GM23338 (cell line): ENCODE results near the gene HOATZ. TPM values are rescaled to one million over a fixed set of nuclear protein-coding genes. Genes with fewer than 3 reads are reported as not detected.

Experiments used
- ATAC-seq: fragments of 200-7000 bp; cut with Tn5 transposase; 3 replicates; pipeline ENCODE4 v1.9.1; 2020
- DNase-seq: peaks from one replicate; pipeline ENCODE4 v3.0.0-alpha.2; 2015; ENCODE audit warnings: low spot score
- H2AFZ ChIP-seq: fragments of 200-600 bp; sonication (generic); 2 replicates; pipeline ENCODE4 v1.8.0; 2016; ENCODE audit warnings: antibody characterized with exemption, mild to moderate bottlenecking, moderate library complexity
- H3F3A ChIP-seq: fragments of 200-600 bp; sonication (generic); replicated peaks from 2 replicates; pipeline ENCODE4 v1.8.0; 2017; ENCODE audit warnings: antibody characterized with exemption, mixed run types, low read depth
- H3K27ac ChIP-seq: fragments of 200-600 bp; sonication (generic); 2 replicates; pipeline ENCODE4 v1.6.1; 2016; ENCODE audit warnings: low read depth
- H3K27me3 ChIP-seq: fragments of 200-600 bp; sonication (generic); 2 replicates; pipeline ENCODE4 v1.8.0; 2016; ENCODE audit warnings: mild to moderate bottlenecking, mixed run types, moderate library complexity; ENCODE audit not compliant: insufficient read depth
- H3K36me3 ChIP-seq: fragments of 200-600 bp; sonication (generic); 2 replicates; pipeline ENCODE4 v1.8.0; 2016; ENCODE audit warnings: mild to moderate bottlenecking; ENCODE audit not compliant: insufficient read depth
- H3K4me1 ChIP-seq: fragments of 200-600 bp; sonication (generic); 2 replicates; pipeline ENCODE4 v1.8.0; 2016; ENCODE audit warnings: mild to moderate bottlenecking, moderate library complexity; ENCODE audit not compliant: insufficient read depth
- H3K4me2 ChIP-seq: fragments of 200-600 bp; sonication (generic); 2 replicates; pipeline ENCODE4 v1.7.1; 2017; ENCODE audit warnings: mixed run types
- H3K4me3 ChIP-seq: fragments of 200-600 bp; sonication (generic); 2 replicates; pipeline ENCODE4 v1.6.1; 2016; ENCODE audit warnings: mixed run types
- H3K79me2 ChIP-seq: fragments of 200-600 bp; sonication (generic); replicated peaks from 2 replicates; pipeline ENCODE4 v1.8.0; 2017; ENCODE audit warnings: mild to moderate bottlenecking; ENCODE audit not compliant: insufficient read depth
- H3K9me2 ChIP-seq: fragments of 200-600 bp; sonication (generic); 2 replicates; pipeline ENCODE4 v1.8.0; 2017; ENCODE audit not compliant: insufficient read depth
- H4K20me1 ChIP-seq: fragments of 200-600 bp; sonication (generic); replicated peaks from 2 replicates; pipeline ENCODE4 v1.8.0; 2017; ENCODE audit warnings: mild to moderate bottlenecking; ENCODE audit not compliant: insufficient read depth
- H3K27ac Mint-ChIP-seq: 2 replicates; pipeline ENCODE4 v1.8.0; 2020; ENCODE audit warnings: inconsistent platforms, mild to moderate bottlenecking, moderate library complexity, mixed read lengths
- H3K27me3 Mint-ChIP-seq: 3 replicates; pipeline ENCODE4 v1.8.0; 2022; ENCODE audit warnings: low read depth, mild to moderate bottlenecking, moderate library complexity, mixed read lengths, inconsistent platforms; ENCODE audit not compliant: insufficient read depth, poor library complexity
- H3K36me3 Mint-ChIP-seq: 3 replicates; pipeline ENCODE4 v1.8.0; 2021; ENCODE audit warnings: low read depth, mild to moderate bottlenecking, inconsistent platforms, moderate library complexity, mixed read lengths
- H3K4me1 Mint-ChIP-seq: 3 replicates; pipeline ENCODE4 v1.8.0; 2020; ENCODE audit warnings: mild to moderate bottlenecking, inconsistent platforms, mixed read lengths
- H3K4me3 Mint-ChIP-seq: 3 replicates; pipeline ENCODE4 v1.8.0; 2021; ENCODE audit warnings: moderate library complexity, mild to moderate bottlenecking, inconsistent platforms, mixed read lengths
- H3K9me3 Mint-ChIP-seq: 3 replicates; pipeline ENCODE4 v1.8.0; 2020; ENCODE audit warnings: moderate library complexity, mild to moderate bottlenecking, inconsistent platforms, mixed read lengths
- CREB1 ChIP-seq: fragments of 250-450 bp; sonication (Bioruptor Pico); IDR thresholded peaks from 2 replicates; pipeline ENCODE4 v1.5.0; 2020; ENCODE audit warnings: low read depth, mild to moderate bottlenecking, moderate library complexity
- EZH2 ChIP-seq: fragments of 200-600 bp; sonication (generic); IDR thresholded peaks from one replicate; pipeline ENCODE4 v1.8.0; 2017; ENCODE audit warnings: antibody characterized with exemption, mild to moderate bottlenecking, low read depth; ENCODE audit not compliant: unreplicated experiment
- EZH2phosphoT487 ChIP-seq: fragments of 200-600 bp; sonication (generic); IDR thresholded peaks from one replicate; pipeline ENCODE4 v1.8.1; 2018; ENCODE audit warnings: antibody characterized with exemption; ENCODE audit not compliant: unreplicated experiment
- JUNB ChIP-seq: IDR thresholded peaks from one replicate; pipeline ENCODE4 v1.6.1; 2016; ENCODE audit warnings: antibody characterized with exemption; ENCODE audit not compliant: unreplicated experiment
- NANOG ChIP-seq: IDR thresholded peaks from 2 replicates; pipeline ENCODE4 v1.6.1; 2016; ENCODE audit warnings: antibody characterized with exemption, borderline replicate concordance
- POLR2AphosphoS5 ChIP-seq: IDR thresholded peaks from 2 replicates; pipeline ENCODE4 v1.6.1; 2016; ENCODE audit warnings: antibody characterized with exemption, low read depth
- STAT1 ChIP-seq: IDR thresholded peaks from one replicate; pipeline ENCODE4 v1.6.1; 2016; ENCODE audit warnings: antibody characterized with exemption; ENCODE audit not compliant: unreplicated experiment
- ZNF114 ChIP-seq: fragments of 250-450 bp; sonication (Bioruptor Pico); IDR thresholded peaks from 2 replicates; pipeline ENCODE4 v1.5.0; 2020; ENCODE audit warnings: mild to moderate bottlenecking, moderate library complexity
- ZNF331 ChIP-seq: fragments of 250-450 bp; sonication (Bioruptor Pico); IDR thresholded peaks from 2 replicates; pipeline ENCODE4 v1.5.0; 2020; ENCODE audit warnings: low read depth, mild to moderate bottlenecking, moderate library complexity
- polyA plus RNA-seq: library from polyadenylated mRNA; unstranded; fragments of >200 nt; fragmentation: Nextera tagmentation; extraction: Ambion mirVana; gene quantifications from 2 replicates; pipeline ENCODE4 v1.2.1, GENCODE V29; 2016
- total RNA-seq: library from RNA; depleted of rRNA; stranded (reverse); fragments of >200 nt; shearing (Covaris generic); gene quantifications from 2 replicates; pipeline ENCODE4 v1.2.3, GENCODE V29; 2014
- TF ChIP-seq, protein P1 (sequence below), 2 experiments: fragments of 200-600 bp in 1 of 2; sonication (generic) in 1 of 2; conservative IDR thresholded peaks; 2 replicates each; pipeline versions ENCODE4 v1.5.1 to v1.6.1; 2016 to 2017; ENCODE audit warnings: antibody characterized with exemption in 2 of 2, low read depth in 2 of 2, mild to moderate bottlenecking in 2 of 2, moderate library complexity in 1 of 2
- TF ChIP-seq, protein P2 (sequence below): fragments of 250-450 bp; sonication (Bioruptor Pico); IDR thresholded peaks from 2 replicates; pipeline ENCODE4 v1.5.0; 2020; ENCODE audit warnings: mild to moderate bottlenecking, moderate library complexity

The HOATZ gene
- total and polyA plus RNA-seq, 2 experiments from 2014 or later = not detected

DNA sequence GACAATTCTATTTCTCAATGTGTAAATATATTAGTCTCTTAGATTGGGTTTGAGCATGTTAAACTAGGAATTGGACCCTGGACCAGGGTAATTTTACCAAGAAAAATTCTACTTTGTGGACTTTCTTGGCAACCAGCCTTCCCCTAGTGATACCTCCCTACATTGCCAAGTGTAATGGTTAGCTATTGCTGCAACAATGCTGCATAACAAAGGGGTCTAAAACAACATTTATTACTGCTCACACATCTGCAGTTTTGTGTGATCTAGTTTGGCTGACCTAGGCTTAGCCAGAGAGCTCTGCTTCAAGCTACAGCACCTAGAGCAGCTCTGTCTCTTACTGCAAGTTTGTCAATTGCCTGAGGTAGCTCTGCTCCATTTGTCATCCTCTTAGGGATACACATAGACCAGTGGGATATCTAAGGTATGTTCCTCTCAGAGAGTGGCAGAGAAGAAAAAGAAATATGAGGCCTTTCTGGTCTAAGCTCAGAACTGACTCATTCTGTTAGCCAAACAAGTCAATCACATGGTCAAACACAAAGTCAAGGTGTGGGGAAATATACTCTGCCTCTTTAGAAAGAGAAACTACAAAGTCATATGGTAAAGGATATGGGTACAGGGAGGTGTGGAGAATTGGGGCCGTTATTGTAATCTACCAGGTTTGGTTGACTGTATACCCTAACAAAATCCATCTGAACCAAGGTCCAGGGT lies 24.0 kb downstream of the HOATZ start:
- no peak overlapping the region for H3K4me3 Mint-ChIP-seq
- Histone ChIP-seq H3K4me2 (no peak overlapping the region), H3K9me2 (no peaks in the 10 kb centered on the region; the same call in 1 of the 2 replicates), H2AFZ (no peak overlapping the region), H4K20me1 (no peaks in the 10 kb centered on the region), H3F3A (no peaks in the 10 kb centered on the region), H3K27ac (no peak overlapping the region), H3K27me3 (peaks cover 59% of the 10 kb centered on the region), H3K36me3 (no peaks in the 10 kb centered on the region), H3K4me1 (peaks cover 20% of the 10 kb centered on the region), H3K4me3 (no peak overlapping the region), H3K79me2 (no peaks in the 10 kb centered on the region)
- no peaks in the 10 kb centered on the region; the same call in 1 of the 3 replicates for H3K36me3 Mint-ChIP-seq
- no peak for ATAC-seq
- H3K27ac Mint-ChIP-seq = no peak overlapping the region
- H3K27me3 Mint-ChIP-seq = peaks cover 51% of the 10 kb centered on the region
- DNase-seq = no peak
- H3K4me1 Mint-ChIP-seq = peaks cover 25% of the 10 kb centered on the region; the same call in 2 of the 3 replicates
- H3K9me3 Mint-ChIP-seq = no peaks in the 10 kb centered on the region; the same call in 2 of the 3 replicates
- TF ChIP-seq NANOG = no peak
- no peak for TF ChIP-seq EZH2
- no peak for TF ChIP-seq CREB1 (CRISPR knock-in tag)
- TF ChIP-seq ZNF331 = no peak
- no peak for TF ChIP-seq POLR2AphosphoS5
- no peak for TF ChIP-seq JUNB
- no peak for TF ChIP-seq ZNF114
- TF ChIP-seq STAT1 = no peak
- TF ChIP-seq, protein P1, sequence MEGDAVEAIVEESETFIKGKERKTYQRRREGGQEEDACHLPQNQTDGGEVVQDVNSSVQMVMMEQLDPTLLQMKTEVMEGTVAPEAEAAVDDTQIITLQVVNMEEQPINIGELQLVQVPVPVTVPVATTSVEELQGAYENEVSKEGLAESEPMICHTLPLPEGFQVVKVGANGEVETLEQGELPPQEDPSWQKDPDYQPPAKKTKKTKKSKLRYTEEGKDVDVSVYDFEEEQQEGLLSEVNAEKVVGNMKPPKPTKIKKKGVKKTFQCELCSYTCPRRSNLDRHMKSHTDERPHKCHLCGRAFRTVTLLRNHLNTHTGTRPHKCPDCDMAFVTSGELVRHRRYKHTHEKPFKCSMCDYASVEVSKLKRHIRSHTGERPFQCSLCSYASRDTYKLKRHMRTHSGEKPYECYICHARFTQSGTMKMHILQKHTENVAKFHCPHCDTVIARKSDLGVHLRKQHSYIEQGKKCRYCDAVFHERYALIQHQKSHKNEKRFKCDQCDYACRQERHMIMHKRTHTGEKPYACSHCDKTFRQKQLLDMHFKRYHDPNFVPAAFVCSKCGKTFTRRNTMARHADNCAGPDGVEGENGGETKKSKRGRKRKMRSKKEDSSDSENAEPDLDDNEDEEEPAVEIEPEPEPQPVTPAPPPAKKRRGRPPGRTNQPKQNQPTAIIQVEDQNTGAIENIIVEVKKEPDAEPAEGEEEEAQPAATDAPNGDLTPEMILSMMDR (conservative IDR thresholded peaks at IDR 0.05; ENCODE audit: low read depth in 2 of 2) = no peak
- TF ChIP-seq, protein P2, sequence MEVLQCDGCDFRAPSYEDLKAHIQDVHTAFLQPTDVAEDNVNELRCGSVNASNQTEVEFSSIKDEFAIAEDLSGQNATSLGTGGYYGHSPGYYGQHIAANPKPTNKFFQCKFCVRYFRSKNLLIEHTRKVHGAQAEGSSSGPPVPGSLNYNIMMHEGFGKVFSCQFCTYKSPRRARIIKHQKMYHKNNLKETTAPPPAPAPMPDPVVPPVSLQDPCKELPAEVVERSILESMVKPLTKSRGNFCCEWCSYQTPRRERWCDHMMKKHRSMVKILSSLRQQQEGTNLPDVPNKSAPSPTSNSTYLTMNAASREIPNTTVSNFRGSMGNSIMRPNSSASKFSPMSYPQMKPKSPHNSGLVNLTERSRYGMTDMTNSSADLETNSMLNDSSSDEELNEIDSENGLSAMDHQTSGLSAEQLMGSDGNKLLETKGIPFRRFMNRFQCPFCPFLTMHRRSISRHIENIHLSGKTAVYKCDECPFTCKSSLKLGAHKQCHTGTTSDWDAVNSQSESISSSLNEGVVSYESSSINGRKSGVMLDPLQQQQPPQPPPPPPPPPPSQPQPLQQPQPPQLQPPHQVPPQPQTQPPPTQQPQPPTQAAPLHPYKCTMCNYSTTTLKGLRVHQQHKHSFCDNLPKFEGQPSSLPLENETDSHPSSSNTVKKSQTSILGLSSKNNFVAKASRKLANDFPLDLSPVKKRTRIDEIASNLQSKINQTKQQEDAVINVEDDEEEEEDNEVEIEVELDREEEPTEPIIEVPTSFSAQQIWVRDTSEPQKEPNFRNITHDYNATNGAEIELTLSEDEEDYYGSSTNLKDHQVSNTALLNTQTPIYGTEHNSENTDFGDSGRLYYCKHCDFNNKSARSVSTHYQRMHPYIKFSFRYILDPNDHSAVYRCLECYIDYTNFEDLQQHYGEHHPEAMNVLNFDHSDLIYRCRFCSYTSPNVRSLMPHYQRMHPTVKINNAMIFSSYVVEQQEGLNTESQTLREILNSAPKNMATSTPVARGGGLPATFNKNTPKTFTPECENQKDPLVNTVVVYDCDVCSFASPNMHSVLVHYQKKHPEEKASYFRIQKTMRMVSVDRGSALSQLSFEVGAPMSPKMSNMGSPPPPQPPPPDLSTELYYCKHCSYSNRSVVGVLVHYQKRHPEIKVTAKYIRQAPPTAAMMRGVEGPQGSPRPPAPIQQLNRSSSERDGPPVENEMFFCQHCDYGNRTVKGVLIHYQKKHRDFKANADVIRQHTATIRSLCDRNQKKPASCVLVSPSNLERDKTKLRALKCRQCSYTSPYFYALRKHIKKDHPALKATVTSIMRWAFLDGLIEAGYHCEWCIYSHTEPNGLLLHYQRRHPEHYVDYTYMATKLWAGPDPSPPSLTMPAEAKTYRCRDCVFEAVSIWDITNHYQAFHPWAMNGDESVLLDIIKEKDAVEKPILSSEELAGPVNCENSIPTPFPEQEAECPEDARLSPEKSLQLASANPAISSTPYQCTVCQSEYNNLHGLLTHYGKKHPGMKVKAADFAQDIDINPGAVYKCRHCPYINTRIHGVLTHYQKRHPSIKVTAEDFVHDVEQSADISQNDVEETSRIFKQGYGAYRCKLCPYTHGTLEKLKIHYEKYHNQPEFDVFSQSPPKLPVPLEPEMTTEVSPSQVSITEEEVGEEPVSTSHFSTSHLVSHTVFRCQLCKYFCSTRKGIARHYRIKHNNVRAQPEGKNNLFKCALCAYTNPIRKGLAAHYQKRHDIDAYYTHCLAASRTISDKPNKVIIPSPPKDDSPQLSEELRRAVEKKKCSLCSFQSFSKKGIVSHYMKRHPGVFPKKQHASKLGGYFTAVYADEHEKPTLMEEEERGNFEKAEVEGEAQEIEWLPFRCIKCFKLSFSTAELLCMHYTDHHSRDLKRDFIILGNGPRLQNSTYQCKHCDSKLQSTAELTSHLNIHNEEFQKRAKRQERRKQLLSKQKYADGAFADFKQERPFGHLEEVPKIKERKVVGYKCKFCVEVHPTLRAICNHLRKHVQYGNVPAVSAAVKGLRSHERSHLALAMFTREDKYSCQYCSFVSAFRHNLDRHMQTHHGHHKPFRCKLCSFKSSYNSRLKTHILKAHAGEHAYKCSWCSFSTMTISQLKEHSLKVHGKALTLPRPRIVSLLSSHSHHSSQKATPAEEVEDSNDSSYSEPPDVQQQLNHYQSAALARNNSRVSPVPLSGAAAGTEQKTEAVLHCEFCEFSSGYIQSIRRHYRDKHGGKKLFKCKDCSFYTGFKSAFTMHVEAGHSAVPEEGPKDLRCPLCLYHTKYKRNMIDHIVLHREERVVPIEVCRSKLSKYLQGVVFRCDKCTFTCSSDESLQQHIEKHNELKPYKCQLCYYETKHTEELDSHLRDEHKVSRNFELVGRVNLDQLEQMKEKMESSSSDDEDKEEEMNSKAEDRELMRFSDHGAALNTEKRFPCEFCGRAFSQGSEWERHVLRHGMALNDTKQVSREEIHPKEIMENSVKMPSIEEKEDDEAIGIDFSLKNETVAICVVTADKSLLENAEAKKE (CRISPR knock-in tag) = no peak
- TF ChIP-seq EZH2phosphoT487 = no peak
